ENCODE results near the gene SIRT4.

SIRT4 gene

DNA sequence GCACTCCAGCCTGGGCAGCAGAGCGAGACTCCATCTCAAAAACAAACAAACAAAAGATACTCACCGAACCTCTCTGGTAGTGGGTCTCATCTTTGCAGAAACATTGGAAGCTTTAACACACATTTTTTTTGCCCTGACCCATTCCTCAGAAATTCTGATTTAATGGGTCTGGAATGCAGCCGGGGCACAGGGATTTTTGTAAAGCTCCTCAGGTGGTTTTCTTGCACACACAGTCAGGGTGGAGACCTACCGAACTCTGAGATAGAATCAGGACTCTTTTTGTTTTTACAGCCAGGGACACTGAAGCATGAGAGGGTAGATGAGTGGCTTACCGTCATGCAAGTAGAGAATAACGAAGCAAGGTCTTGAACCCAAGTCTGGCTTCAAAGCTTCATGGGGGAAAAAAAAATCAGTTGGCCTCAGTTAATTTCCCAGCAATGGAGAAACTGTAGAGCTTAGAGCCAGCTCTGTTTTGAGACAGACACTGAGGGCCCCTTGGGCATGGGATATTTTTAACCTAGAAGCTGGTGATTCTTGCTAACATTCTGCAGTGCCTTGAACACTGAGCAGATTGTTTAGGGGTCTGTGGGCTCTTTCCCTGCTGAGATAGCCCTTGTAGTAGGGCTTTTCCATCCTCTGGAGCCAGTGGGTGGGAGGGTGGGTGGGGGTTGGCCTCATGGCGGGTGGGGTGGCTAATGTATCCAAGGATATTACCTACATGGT, 15.2 kb upstream of the SIRT4 start:
- TF ChIP-seq, protein P1, sequence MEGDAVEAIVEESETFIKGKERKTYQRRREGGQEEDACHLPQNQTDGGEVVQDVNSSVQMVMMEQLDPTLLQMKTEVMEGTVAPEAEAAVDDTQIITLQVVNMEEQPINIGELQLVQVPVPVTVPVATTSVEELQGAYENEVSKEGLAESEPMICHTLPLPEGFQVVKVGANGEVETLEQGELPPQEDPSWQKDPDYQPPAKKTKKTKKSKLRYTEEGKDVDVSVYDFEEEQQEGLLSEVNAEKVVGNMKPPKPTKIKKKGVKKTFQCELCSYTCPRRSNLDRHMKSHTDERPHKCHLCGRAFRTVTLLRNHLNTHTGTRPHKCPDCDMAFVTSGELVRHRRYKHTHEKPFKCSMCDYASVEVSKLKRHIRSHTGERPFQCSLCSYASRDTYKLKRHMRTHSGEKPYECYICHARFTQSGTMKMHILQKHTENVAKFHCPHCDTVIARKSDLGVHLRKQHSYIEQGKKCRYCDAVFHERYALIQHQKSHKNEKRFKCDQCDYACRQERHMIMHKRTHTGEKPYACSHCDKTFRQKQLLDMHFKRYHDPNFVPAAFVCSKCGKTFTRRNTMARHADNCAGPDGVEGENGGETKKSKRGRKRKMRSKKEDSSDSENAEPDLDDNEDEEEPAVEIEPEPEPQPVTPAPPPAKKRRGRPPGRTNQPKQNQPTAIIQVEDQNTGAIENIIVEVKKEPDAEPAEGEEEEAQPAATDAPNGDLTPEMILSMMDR (IDR thresholded peaks at IDR 0.05; ENCODE audit: borderline replicate concordance, insufficient read depth, low read depth, low read length): no peak
- H3K4me3 ChIP-seq (ENCODE audit: low read depth, low read length): no peak overlapping the region

DNA sequence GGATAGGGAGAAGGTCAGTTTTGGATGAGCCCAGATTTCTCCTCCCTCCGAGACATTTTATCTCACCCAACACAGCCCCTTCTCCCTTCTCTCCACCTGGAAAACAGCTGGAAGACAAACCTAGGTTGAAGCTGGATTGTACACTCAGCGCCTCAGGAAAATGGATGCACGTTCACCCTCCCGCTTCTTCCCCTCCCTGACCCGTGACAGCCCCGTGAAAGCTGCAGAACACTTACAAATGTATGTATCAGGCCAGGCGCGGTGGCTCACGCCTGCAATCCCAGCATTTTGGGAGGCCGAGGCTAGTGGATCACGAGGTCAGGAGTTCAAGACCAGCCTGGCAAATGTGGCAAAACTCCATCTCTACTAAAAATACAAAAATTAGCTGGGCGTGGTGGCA, 14.6 kb upstream of the SIRT4 start:
- TF ChIP-seq, protein P1 (IDR thresholded peaks at IDR 0.05; ENCODE audit: borderline replicate concordance, insufficient read depth, low read depth, low read length): no peak
- H3K4me3 ChIP-seq (ENCODE audit: low read depth, low read length): no peak overlapping the region

DNA sequence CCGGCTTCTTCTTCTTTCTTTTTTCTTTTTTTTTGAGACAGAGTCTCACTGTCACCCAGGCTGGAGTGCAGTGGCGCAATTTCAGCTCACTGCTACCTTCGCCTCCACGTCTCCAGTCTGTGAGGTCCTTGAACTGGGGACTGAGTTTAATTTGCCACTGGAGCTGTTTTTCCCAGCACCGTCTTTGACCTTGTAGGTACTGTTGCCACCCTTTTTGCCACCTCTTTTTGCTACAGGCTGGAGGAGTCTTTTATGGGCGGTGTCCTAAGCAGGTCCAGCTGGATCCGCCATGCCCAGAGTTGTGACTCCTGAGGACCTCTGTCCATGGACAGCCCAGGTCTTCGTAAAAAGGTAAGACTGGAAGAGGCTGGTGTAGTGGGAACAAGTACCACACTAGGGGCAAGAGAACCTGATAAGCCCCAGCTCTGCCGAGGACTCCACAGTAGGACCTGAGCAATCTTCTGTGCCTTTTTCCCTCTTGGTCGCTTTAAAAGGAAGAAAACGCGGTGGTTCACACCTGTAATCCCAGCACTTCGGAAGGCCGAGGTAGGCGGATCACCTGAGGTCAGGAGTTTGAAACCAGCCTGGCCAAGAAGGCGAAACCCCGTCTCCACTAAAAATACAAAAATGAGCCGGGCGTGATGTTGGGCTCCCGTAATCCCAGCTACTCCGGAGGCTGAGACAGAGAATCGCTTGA, 11.4 kb upstream of the SIRT4 start:
- TF ChIP-seq, protein P1 (IDR thresholded peaks at IDR 0.05; ENCODE audit: borderline replicate concordance, insufficient read depth, low read depth, low read length): no peak
- no peak overlapping the region for H3K4me3 ChIP-seq (ENCODE audit: low read depth, low read length)

DNA sequence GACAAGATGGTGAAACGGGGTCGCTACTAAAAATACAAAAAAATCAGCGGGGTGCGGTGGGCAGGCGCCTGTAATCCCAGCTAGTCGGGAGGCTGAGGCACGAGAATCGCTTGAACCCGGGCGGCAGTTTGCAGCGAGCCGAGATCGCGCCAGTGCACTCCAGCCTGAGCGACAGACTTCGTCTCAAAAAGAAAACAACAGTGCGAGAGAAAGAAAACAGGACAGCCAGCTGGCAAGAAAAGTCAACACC, 9.8 kb upstream of the SIRT4 start:
- TF ChIP-seq, protein P1 (IDR thresholded peaks at IDR 0.05; ENCODE audit: borderline replicate concordance, insufficient read depth, low read depth, low read length): no peak
- peak overlapping the region; percentile 61 for H3K4me3 ChIP-seq (ENCODE audit: low read depth, low read length)

DNA sequence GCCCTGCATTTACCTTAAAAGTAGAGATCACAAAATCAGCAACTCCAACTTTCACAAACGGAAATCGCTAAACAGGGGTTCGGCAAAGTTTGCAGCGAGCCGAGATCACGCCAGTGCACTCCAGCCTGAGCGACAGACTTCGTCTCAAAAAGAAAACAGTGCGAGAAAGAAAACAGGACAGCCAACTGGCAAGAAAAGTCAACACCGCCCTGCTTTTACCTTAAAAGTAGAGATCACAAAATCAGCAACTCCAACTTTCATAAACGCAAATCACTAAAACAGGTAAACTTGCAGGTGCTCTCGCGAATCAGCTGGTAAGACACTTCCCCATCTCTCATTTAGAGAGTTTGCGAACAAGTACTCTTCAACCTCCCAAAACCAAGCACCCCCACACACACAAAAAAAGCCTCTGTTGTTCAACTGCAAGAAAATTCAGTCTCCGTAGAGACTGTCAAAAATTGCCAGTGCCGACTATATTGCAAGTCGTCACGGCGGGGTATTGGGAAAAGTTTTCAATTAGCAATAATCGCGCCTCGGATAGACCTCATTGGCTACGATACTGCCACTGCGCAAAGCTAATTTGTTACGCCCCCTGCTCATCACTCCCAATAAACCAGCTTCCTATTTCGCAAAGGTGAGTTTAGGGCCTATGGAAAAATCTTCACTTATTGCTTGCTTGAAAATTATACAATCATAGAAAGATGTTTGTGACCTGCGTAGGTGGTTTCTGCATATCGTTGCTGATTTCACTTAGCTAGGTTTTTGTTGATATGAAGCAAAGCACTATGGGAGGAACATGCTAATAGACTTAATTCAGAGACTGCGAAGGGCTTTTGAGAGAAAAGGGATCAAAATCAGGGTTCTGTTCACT, 9.2 kb upstream of the SIRT4 start, which contains the start of gene RNU4-1:
TSS of gene RNU4-1 (minus strand) at position 577 of the 871 bp plus-strand sequence.
- H3K4me3 ChIP-seq (ENCODE audit: low read depth, low read length): peak within 1 kb of the TSS; percentile 61
- TF ChIP-seq, protein P1 (IDR thresholded peaks at IDR 0.05; ENCODE audit: borderline replicate concordance, insufficient read depth, low read depth, low read length): no peak

DNA sequence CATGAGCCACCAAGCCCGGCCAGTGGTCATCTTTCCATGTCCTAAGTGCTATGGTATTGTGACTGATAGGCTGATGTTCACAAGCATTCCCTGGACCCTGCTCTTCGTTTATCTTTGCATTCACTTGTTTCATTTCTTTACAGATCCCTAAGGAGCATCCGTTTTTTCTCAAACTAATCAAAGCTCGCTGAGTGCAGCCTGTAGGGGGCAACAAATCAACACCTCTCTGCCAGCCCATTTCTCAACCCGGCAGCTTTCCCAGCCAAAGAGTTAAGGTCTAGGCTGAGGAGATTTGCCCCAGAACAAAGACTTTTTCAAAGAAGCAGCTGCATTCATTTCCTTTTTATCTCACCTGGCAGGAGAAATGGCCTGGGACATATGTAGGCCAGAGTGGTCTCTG, 12.1 kb downstream of the SIRT4 start:
- H3K4me3 ChIP-seq (ENCODE audit: low read depth, low read length): no peak overlapping the region
- TF ChIP-seq, protein P1 (IDR thresholded peaks at IDR 0.05; ENCODE audit: borderline replicate concordance, insufficient read depth, low read depth, low read length): peak; percentile 32; the same call in 1 of the 2 replicates
